DMS153 treated with DMSO at 0.1 percent for 48 hours (cell line): ENCODE data around the gene GZF1.

Experiments
- DNase-seq: peaks from one replicate; lab custom pipeline; 2025; ENCODE audit not compliant: unreplicated experiment; lab: John Stamatoyannopoulos, UW

Gene GZF1

GRCh38 chr20:23361476-23362391, at the start of gene GZF1:
Gene GZF1 (plus strand): TSS chr20:23362182. CDS start chr20:23364384, 2,202 bp downstream.
- peak; percentile 97 for DNase-seq

GRCh38 chr20:23313271-23313670, 48.7 kb upstream of the GZF1 start:
- no peak for DNase-seq

GRCh38 chr20:23314699-23315098, 47.3 kb upstream of the GZF1 start:
- DNase-seq: no peak

- no peak for DNase-seq
Observed at GRCh38 chr20:23315099-23315498, 46.9 kb upstream of the GZF1 start.

GRCh38 chr20:23316626-23317025, 45.4 kb upstream of the GZF1 start:
- no peak for DNase-seq

GRCh38 chr20:23317081-23317480, 44.9 kb upstream of the GZF1 start:
- DNase-seq: no peak

- DNase-seq: no peak
Observed at GRCh38 chr20:23318347-23318746, 43.6 kb upstream of the GZF1 start.

- DNase-seq: no peak
Observed at GRCh38 chr20:23320317-23320716, 41.7 kb upstream of the GZF1 start.

- DNase-seq: no peak
Observed at GRCh38 chr20:23325107-23325506, 36.9 kb upstream of the GZF1 start.

- no peak for DNase-seq
Observed at GRCh38 chr20:23326774-23327173, 35.2 kb upstream of the GZF1 start.

GRCh38 chr20:23327617-23328333, 34.2 kb upstream of the GZF1 start:
- no peak for DNase-seq

GRCh38 chr20:23331450-23332350, 30.3 kb upstream of the GZF1 start:
- DNase-seq: no peak

GRCh38 chr20:23332467-23332866, 29.5 kb upstream of the GZF1 start:
- DNase-seq: no peak

GRCh38 chr20:23334111-23334510, 27.9 kb upstream of the GZF1 start:
- DNase-seq: no peak

GRCh38 chr20:23335521-23335920, 26.5 kb upstream of the GZF1 start:
- no peak for DNase-seq

- DNase-seq: no peak
Observed at GRCh38 chr20:23336476-23336875, 25.5 kb upstream of the GZF1 start.

GRCh38 chr20:23337312-23337711, 24.7 kb upstream of the GZF1 start:
- DNase-seq: no peak

GRCh38 chr20:23339986-23340385, 22.0 kb upstream of the GZF1 start:
- DNase-seq: no peak

- DNase-seq: peak; percentile 21
Observed at GRCh38 chr20:23340524-23340923, 21.5 kb upstream of the GZF1 start.

GRCh38 chr20:23341073-23341472, 20.9 kb upstream of the GZF1 start:
- no peak for DNase-seq

GRCh38 chr20:23343590-23343989, 18.4 kb upstream of the GZF1 start:
- DNase-seq: no peak
